IPS DF 6.9 (cell line): ENCODE measurements around the gene NBAS.
"Not testable (repeated sequence)": the region's sequence is repeated elsewhere in the genome, so short reads cannot be mapped to it uniquely, and the experiment has no call there.

Experiments
- DNase-seq: peaks from one replicate; pipeline ENCODE4 v3.0.0-alpha.2; 2013; ENCODE audit warnings: low read depth, low spot score
- H3K27ac ChIP-seq: one replicate; pipeline ENCODE4 v1.5.1; 2013; ENCODE audit warnings: low read length, control low read depth
- H3K27me3 ChIP-seq: 2 replicates; pipeline ENCODE4 v1.6.1; 2013; ENCODE audit warnings: mild to moderate bottlenecking, low read length; ENCODE audit not compliant: control insufficient read depth, insufficient read depth
- H3K36me3 ChIP-seq: 2 replicates; pipeline ENCODE4 v1.6.1; 2013; ENCODE audit warnings: low read length; ENCODE audit not compliant: control insufficient read depth, insufficient read depth
- H3K4me1 ChIP-seq: 2 replicates; pipeline ENCODE4 v1.6.1; 2013; ENCODE audit warnings: low read length; ENCODE audit not compliant: control insufficient read depth, insufficient read depth
- H3K4me3 ChIP-seq: 2 replicates; pipeline ENCODE4 v1.5.1; 2013; ENCODE audit warnings: mild to moderate bottlenecking, low read length
- H3K9me3 ChIP-seq: 2 replicates; pipeline ENCODE4 v1.6.1; 2013; ENCODE audit warnings: low read length, inconsistent platforms; ENCODE audit not compliant: control insufficient read depth, insufficient read depth
- WGBS: extraction: QIAGEN DNeasy Blood & Tissue Kit; methylation state at CpG from one replicate; pipeline ENCODE4 v1.1.7; 2013; ENCODE audit warnings: mixed read lengths, missing lambda C conversion rate; ENCODE audit not compliant: insufficient read length, insufficient coverage; 5-methylcytosine and 5-hydroxymethylcytosine counted together

Gene NBAS

DNA sequence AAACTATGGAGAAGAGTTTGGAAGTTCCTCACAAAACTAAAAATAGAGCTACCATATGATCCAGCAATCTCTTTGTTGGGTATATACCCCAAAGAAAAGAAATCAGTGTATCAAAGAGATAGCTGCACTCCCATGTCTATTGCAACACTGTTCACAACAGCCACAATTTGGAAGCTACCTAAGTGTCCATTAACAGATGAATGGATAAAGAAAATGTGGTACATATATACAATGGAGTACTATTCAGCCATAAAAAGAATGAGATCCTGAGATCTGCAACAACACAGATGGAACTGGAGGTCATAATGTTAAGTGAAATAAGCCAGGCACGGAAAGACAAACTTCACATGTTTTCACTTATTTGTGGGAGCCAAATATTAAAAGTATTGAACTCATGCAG is 350.6 kb downstream of the NBAS start:
- H3K9me3 ChIP-seq, H3K4me1 ChIP-seq, H3K27ac ChIP-seq, DNase-seq, H3K36me3 ChIP-seq, H3K4me3 ChIP-seq, H3K27me3 ChIP-seq: not testable (repeated sequence)
- no CpG with 5 or more reads among the region's 1 CpG for WGBS

DNA sequence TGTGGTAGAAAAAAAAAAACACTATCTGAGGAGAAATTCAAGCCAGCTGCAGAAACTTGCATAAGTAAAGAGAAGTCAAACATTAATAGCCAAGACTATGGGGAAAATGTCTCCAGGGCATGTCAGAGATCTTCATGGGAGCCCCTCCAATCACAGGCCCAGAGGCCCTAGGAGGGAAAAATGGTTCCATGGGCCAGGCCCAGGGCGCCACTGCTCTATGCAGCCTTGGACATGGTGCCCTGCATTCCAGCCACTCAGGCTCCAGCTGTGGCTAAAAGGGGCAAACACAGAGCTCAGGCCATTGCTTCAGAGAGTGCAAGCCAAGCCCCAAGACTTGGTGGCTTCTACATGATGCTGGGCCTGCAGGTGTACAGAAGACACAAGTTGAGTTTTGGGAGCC is 354.7 kb downstream of the NBAS start:
- no peak for DNase-seq
- WGBS = no CpG with 5 or more reads among the region's 1 CpG
- Histone ChIP-seq H3K4me3 (no peak overlapping the region), H3K9me3 (no peaks in the 10 kb centered on the region), H3K27me3 (no peaks in the 10 kb centered on the region), H3K4me1 (no peaks in the 10 kb centered on the region), H3K36me3 (no peaks in the 10 kb centered on the region), H3K27ac (no peak overlapping the region)

DNA sequence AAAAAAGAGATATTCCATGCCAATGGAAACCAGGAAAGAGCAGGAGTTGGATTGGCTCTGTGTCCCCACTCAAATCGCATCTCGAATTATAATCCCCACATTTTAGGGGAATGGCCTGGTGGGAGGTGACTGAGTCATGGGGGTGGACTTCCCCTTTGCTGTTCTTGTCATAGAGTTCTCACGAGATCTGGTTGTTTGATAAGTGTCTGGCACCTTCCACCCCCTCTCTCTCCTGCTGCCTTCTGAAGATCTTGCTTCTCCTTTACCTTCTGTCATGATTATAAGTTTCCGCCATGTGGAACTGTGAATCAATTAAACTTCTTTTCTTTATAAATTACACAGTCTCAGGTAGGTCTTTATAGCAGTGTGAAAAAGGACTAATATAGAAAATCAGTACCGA is 355.6 kb downstream of the NBAS start:
- DNase-seq = no peak
- no CpG with 5 or more reads among the region's 5 CpGs for WGBS
- H3K9me3 ChIP-seq = no peaks in the 10 kb centered on the region

DNA sequence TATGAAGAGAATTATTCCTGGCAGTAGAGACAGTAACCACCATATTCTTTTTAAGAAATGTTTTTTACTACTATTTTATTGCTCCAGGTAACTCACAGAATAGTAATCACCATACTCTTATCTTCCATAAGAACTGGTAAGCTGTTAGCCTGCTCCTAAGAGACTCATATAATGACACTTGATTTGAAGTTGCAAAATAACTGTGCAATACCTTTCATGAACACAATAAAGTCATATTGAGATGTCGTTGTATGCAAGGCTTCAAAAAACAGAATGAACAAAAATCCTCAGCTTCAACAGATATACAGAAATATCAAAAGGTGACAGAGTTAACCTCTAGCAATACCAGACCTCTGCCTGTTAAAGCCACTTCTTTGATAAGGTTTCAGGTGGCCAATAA is 360.1 kb downstream of the NBAS start:
- Histone ChIP-seq H3K4me3 (no peak overlapping the region), H3K27ac (no peak overlapping the region), H3K27me3 (no peaks in the 10 kb centered on the region), H3K4me1 (no peaks in the 10 kb centered on the region), H3K36me3 (no peaks in the 10 kb centered on the region), H3K9me3 (no peaks in the 10 kb centered on the region)
- DNase-seq = no peak
- WGBS = no CpG with 5 or more reads among the region's 1 CpG

More for the DNA sequence above, 355.6 kb downstream of the NBAS start:
- H3K36me3 ChIP-seq = no peaks in the 10 kb centered on the region
- H3K4me3 ChIP-seq = no peak overlapping the region
- no peaks in the 10 kb centered on the region for H3K4me1 ChIP-seq
- no peaks in the 10 kb centered on the region for H3K27me3 ChIP-seq
- H3K27ac ChIP-seq = no peak overlapping the region

DNA sequence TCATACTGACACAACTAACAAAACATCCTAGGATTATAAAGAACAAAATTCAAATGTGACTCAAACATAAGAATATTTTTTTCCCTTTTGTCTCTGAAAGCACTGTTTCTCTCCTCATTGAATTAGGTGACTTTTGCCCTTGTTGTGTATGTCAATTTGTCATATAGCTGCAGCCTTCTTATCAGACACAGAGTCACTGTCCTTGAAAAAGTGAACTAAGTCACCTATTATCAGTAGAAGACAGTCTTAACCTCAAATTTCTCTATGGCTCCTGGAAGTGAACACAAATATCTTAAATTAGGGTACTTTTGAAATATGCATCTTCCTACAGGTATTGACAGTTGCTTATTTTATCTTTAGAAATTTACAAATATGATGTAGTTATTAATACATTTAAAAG is 360.6 kb downstream of the NBAS start:
- Histone ChIP-seq H3K36me3 (no peaks in the 10 kb centered on the region), H3K27ac (no peak overlapping the region), H3K4me1 (no peaks in the 10 kb centered on the region), H3K4me3 (no peak overlapping the region), H3K27me3 (no peaks in the 10 kb centered on the region), H3K9me3 (no peaks in the 10 kb centered on the region)
- DNase-seq = no peak

DNA sequence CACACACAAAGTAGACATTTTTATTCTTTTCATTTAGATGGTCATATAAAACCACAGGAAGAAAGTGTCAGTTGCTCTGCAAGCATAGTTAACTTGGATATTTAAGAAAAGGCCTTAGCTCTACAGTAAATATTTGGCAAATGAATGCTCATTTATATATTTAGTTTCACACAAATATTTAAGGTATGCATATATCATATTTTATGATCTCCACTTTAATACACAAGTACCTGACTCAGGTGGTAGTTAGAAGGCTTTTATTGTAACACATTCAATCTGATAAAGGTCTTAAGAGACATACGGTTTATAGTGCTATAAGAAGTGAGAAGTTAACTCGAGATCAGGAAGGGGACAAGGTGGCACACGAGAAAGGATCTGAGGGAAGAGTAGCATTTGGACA is 363.1 kb downstream of the NBAS start:
- no peaks in the 10 kb centered on the region for H3K9me3 ChIP-seq
- no peak overlapping the region for H3K27ac ChIP-seq
- H3K4me1 ChIP-seq = no peaks in the 10 kb centered on the region
- no peak for DNase-seq
- no peak overlapping the region for H3K4me3 ChIP-seq
- no CpG with 5 or more reads among the region's 3 CpGs for WGBS
- H3K27me3 ChIP-seq = no peaks in the 10 kb centered on the region
- no peaks in the 10 kb centered on the region for H3K36me3 ChIP-seq

DNA sequence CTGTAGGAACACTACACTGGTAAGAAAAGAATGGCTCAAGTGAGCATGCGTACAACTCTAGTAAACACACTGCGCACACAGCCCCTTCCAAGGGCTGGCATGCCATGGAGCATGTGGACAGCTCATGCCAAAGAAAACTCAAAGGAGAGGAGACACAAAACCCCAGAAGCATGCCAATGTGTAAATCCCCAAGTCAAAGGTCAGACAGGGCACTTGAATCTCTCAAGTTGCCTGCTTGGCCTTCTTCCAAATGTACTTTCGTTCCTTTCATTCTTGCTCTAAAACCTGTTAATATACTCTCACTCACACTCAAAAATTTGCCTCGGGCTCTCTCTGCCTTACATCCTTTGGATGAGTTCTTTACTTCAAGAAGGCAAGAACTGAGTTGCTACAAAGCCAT is 365.3 kb downstream of the NBAS start:
- no peaks in the 10 kb centered on the region for H3K4me1 ChIP-seq
- H3K27me3 ChIP-seq = no peaks in the 10 kb centered on the region
- no CpG with 5 or more reads among the region's 4 CpGs for WGBS
- no peaks in the 10 kb centered on the region for H3K36me3 ChIP-seq
- no peak overlapping the region for H3K27ac ChIP-seq
- no peak overlapping the region for H3K4me3 ChIP-seq
- DNase-seq = no peak
- H3K9me3 ChIP-seq = no peaks in the 10 kb centered on the region

DNA sequence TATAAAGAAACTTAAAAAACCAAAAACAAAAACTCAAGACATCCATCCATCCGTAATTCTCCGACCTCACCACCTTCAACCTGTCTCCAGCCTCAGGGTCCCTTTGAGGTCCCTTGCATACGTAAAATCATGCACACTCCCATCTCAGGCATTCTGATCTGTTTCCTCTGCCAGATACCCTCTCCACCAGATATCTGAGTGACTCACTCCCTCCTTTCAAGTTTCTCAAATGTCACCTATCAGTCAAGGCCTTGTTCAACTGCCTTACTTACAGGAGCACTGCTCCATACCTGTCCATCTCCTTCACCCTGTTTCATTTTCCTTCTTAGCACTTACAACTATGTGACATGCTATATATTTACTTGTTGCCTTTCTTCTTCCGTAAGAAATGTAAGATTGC is 369.3 kb downstream of the NBAS start:
- Histone ChIP-seq H3K9me3 (no peaks in the 10 kb centered on the region), H3K4me1 (0 out of 2 replicates have a peak, but pooled peaks cover 2% of the 10 kb centered on the region), H3K27me3 (no peaks in the 10 kb centered on the region), H3K36me3 (no peaks in the 10 kb centered on the region), H3K4me3 (no peak overlapping the region), H3K27ac (no peak overlapping the region)
- no peak for DNase-seq
- no CpG with 5 or more reads among the region's 4 CpGs for whole genome bisulfite sequencing

DNA sequence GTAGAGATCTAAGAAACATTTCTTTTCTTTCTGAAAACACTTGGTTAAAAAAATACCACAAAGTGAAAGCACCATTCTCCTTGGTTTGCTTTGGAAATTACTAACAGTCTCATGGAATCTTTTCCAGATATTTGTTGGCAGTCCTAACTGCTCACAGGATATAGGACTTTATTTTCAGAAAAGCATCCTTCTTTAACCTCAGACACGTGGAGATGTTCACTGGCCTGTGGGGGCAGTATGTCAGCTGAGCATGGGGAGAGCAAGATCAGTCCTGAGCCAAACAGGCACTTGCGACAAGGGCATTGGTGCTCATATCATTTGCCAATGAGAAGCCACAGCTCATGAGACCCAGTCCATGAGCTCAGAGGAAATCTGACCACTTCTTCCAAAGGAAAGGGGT is 371.9 kb downstream of the NBAS start:
- WGBS = no CpG with 5 or more reads among the region's 2 CpGs

DNA sequence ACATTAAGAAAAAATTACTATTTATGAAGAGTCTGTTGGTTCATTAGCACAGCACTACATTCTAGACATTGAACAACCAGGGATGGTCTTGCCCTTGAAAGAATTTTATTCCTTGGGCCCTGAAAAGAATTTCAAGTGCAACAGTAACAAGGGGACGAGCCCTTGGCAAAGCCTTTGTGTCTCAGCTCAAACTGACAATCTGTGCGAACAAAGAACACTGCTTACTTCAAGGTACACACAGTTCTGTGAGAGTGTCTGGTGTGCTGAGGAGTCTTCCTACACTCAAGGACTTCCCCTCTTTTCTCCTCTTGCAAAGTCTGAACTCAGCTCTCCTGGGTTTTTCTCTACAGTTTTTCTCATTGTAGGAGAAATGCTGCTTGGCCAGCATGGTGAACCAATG is 373.4 kb downstream of the NBAS start:
- H3K4me1 ChIP-seq = 0 out of 2 replicates have a peak, but pooled peaks cover 2% of the 10 kb centered on the region
- H3K27ac ChIP-seq = no peak overlapping the region
- no peak overlapping the region for H3K4me3 ChIP-seq
- WGBS = no CpG with 5 or more reads among the region's 2 CpGs
- H3K36me3 ChIP-seq = no peaks in the 10 kb centered on the region
- H3K27me3 ChIP-seq = no peaks in the 10 kb centered on the region
- no peak for DNase-seq
- H3K9me3 ChIP-seq = no peaks in the 10 kb centered on the region

More for the DNA sequence above, 371.9 kb downstream of the NBAS start:
- no peaks in the 10 kb centered on the region for H3K9me3 ChIP-seq
- H3K36me3 ChIP-seq = no peaks in the 10 kb centered on the region
- H3K27me3 ChIP-seq = no peaks in the 10 kb centered on the region
- no peak overlapping the region for H3K4me3 ChIP-seq
- H3K27ac ChIP-seq = no peak overlapping the region
- DNase-seq = no peak
- H3K4me1 ChIP-seq = 0 out of 2 replicates have a peak, but pooled peaks cover 2% of the 10 kb centered on the region

DNA sequence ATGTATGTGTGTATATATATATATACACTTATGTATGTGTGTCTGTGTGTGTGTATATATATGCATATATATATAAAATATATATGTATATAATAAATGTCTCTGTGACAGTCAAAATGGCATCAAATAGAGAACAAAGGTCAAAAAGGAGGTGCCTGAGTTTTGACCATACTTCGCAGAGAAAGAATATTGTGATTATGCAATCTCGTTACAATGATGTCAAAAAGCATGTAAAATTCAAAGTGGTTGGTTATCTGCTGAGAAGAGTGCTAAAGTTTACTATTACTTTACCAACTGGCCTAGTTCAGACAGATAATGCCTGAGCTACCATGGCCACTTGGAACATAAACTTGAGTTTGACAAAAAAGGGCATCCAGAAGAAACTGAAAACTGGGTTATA is 375.0 kb downstream of the NBAS start:
- Histone ChIP-seq H3K36me3 (no peaks in the 10 kb centered on the region), H3K4me3 (no peak overlapping the region), H3K27ac (no peak overlapping the region), H3K27me3 (no peaks in the 10 kb centered on the region), H3K9me3 (no peaks in the 10 kb centered on the region), H3K4me1 (0 out of 2 replicates have a peak, but pooled peaks cover 2% of the 10 kb centered on the region)
- no peak for DNase-seq
- no CpG with 5 or more reads among the region's 2 CpGs for WGBS
